Activated naive CD4-positive, alpha-beta T cell treated with Interleukin-2 at 50 U/mL for 16 hours (primary cell): ENCODE results near the gene SCNN1G.
"Not testable (repeated sequence)": the region's sequence is repeated elsewhere in the genome, so short reads cannot be mapped to it uniquely, and the experiment has no call there.

Source experiments
- DNase-seq: peaks from one replicate; pipeline ENCODE4 v3.0.0-alpha.2; 2020

Gene SCNN1G, protein sequence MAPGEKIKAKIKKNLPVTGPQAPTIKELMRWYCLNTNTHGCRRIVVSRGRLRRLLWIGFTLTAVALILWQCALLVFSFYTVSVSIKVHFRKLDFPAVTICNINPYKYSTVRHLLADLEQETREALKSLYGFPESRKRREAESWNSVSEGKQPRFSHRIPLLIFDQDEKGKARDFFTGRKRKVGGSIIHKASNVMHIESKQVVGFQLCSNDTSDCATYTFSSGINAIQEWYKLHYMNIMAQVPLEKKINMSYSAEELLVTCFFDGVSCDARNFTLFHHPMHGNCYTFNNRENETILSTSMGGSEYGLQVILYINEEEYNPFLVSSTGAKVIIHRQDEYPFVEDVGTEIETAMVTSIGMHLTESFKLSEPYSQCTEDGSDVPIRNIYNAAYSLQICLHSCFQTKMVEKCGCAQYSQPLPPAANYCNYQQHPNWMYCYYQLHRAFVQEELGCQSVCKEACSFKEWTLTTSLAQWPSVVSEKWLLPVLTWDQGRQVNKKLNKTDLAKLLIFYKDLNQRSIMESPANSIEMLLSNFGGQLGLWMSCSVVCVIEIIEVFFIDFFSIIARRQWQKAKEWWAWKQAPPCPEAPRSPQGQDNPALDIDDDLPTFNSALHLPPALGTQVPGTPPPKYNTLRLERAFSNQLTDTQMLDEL

GRCh38 chr16:23182679-23183542, at the start of gene SCNN1G:
Gene SCNN1G (plus strand): TSS chr16:23182745. CDS start chr16:23186272, 3,527 bp downstream.
- no peak for DNase-seq

DNA sequence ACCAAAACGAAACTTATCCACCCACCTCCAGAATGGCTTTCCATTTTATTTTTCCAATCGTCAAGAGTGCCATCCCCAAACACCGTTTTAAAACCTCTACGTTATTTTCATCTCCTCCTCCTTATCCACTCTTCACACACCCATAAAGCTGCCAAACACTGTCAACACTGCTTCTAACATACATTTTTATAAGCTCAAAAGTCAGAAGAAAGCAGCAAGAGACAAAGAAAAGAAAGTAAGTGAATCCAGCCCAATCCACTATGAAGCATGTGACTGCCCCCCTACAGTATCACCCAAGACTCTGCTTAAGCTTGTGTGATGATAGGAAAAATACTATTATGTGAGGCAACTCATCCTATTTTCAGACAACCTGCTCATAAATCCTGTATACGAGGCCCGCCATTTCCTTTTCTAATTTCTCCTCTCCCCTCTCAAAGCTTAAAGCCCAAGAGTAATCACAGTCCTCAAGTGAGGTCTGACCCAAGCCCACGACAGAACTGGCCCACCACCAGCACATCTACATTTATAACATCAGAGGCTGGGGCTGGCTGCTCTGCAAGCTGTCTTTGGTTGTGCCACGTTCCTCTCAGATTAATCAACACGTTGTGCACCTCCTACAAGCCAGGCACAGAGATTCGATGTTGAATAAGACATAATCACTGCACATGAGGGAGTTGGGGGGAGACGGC, 49.6 kb upstream of the SCNN1G start:
- no peak for DNase-seq

- DNase-seq, result no peak
Measured at GRCh38 chr16:23134274-23134673, 48.3 kb upstream of the SCNN1G start.

- no peak for DNase-seq
Measured at GRCh38 chr16:23137256-23137655, 45.3 kb upstream of the SCNN1G start.

GRCh38 chr16:23137818-23138217, 44.7 kb upstream of the SCNN1G start:
- DNase-seq, result no peak

GRCh38 chr16:23140107-23140506, 42.4 kb upstream of the SCNN1G start:
- DNase-seq, result no peak

DNA sequence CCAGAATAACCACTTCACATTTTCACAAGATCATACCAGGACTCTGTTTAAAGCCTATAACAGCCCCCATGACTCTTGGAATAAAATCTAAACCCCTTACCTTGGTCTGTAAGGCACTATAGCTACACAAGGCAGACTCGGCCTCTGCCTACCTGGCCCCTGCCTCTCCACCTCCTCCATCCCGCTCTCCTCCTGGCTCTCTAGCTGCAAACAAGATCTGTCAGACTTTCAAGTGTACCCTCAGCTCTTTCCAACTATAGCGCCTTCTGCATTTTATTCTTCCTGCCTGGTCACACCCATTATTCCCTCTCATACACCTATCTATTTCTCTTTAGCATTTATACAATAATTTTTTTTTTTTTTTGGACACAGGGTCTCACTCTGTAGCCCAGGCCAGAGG, 41.5 kb upstream of the SCNN1G start:
- no peak for DNase-seq

GRCh38 chr16:23141500-23141899, 41.0 kb upstream of the SCNN1G start:
- DNase-seq, result no peak

DNA sequence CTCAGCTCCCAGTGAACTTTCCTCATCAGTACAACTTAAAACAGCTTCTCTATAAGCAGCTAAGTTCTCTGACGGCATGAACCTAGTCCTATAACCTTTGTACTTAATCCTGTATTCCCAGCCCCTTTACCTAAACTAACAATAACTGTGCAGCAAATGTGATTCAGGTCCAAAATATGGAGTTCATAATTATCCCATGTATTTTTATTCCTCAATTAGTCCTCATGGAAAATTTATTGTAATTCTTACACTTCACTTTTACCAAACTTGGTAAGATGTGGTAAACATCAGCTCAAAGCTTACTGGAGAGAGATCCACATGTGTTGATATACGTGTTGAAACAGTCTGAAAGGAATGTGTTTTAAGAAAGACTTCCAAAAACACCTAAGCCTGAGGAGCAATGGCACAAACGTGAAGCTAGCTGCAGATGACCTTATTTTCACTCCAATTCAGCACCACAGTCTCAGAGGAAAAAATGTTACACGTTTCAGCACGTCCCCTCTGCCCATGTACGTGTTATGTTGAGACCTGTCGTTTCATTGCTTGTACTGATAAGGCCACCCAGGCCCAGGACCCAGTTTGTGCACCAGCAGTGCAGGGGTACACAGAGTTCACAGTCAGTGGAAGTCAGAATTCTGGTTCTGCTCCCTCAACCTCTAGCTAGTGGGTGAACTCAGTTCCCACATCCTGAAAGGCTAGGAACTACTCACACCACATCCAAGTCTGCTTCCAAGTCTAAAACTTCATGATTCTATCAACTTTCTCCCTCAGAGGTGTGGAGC, 40.4 kb upstream of the SCNN1G start:
- no peak for DNase-seq

DNA sequence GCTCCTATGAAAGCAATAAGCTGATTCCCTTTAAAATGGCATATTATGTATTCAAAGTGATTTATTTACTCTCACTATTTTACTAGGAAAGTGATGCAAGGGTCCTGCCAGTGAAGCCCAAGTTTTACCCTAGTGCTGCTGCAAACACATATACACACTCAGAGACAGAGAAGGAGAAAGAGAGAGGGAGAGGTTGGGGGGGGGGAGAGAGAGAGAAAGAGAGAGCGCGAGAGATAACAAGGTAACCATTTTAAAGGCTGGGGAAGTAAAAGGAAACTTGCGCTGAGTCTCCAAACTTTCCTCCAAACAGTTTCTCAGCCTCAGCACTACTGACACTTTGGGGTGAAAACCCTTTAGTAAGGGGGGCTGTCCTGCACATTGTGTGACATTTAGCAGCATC, 39.2 kb upstream of the SCNN1G start:
- no peak for DNase-seq

DNA sequence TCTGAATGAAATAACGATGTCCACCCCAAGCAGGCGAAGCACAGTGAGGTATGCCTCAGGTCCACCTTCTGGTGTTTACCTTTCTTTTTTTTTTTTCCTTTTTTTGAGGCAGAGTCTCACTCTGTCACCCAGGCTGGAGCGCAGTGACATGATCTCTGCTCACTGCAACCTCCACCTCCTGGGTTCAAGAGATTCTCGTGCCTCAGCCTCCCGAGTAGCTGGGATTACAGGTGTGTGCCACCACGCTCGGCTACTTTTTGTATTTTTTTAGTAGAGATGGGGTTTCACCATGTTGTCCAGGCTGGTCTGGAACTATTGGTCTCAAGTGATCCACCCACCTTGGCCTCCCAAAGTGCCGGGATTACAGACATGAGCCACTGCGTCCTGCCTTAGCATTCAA, 38.2 kb upstream of the SCNN1G start:
- DNase-seq, result not testable (repeated sequence)

DNA sequence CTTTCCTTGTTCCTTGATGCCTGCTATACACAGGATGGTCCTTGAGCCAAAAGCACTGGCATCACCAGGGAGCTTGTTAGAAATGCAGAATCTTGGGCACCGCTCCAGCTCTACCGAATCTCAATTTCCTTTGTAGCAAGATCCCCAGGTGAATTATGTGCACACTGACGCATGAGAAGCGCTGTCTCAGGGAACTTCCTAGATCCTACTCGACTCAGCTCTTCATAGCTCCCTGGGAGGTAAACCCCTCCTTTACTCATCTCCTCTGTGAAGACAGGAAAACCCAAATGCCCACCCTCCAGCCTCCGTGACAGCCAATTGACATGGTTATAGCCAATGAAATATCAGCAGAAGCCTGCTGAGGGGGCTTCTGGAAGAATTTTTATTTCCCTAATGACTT, 37.4 kb upstream of the SCNN1G start:
- no peak for DNase-seq

GRCh38 chr16:23145608-23146007, 36.9 kb upstream of the SCNN1G start:
- DNase-seq, result no peak

DNA sequence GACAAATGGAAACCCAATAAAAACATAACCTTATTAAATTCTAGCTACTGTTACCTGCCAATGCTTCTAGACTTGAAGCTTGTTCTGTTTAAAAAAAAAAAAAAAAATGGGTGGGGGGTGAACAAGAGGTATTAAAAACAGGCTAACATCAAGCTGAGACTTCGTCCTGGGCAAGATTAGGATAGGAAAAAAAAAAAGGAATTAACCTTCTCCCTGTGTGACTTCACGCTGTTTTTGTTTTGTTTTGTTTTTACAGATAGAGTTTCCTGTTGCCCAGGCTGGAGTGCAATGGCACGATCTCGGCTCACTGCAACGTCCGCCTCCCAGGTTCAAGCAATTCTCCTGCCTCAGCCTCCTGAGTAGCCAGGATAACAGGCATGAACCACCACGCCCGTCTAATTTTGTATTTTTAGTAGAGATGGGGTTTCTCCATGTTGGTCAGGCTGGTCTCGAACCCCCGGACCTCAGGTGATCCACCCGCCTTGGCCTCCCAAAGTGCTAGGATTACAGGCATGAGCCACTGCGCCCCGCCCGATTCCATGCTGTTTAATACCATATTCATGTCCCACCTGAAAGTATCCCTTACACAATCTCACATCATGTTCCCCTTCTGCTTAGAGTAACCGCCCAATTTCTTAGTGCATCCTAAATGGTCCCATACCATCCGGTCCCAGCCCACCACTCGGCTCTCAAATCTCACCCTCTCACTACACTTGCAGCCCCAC, 35.5 kb upstream of the SCNN1G start:
- DNase-seq, result no peak

DNA sequence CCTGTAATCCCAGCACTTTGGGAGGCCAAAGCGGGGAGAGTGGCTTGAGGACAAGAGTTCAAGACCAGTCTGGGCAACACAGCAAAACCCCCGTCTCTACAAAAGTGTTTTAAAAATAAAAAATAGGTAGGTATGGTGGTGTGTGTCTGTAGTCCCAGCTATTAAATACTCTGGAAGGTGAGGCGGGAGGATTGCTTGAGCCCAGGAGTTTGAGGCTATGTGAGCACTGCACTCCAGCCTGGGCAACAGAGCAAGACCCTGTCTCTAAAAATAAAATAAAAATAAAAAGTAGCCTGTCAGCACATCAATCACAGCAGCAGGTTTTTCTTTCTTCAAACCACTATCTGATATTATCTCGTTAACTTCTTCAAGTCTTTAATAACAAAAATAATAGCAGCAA, 34.9 kb upstream of the SCNN1G start:
- DNase-seq, result no peak

DNA sequence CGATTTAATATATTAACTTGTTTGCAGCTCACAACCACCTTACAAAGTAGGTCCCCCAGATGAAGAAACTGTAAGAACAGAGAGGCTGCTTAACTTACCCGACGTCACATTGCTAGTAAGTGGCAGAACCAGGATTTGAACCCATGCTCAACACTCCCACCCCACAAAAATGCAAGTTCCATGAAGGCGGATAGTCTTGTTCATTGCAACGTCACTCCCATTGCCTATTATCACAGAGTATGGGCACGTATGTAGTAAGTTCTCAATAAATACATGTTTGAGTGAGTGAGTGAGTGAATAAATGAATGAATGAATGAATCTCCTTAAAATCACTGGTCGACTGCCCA, 34.4 kb upstream of the SCNN1G start:
- DNase-seq, result no peak

- peak; percentile 67 for DNase-seq
Measured at GRCh38 chr16:23148513-23149266, 33.9 kb upstream of the SCNN1G start.

GRCh38 chr16:23149267-23149992, 33.1 kb upstream of the SCNN1G start, which contains the start of gene USP31:
Gene USP31 (minus strand): TSS chr16:23149452. CDS start chr16:23149270, 182 bp downstream.
- peak; percentile 91 for DNase-seq

DNA sequence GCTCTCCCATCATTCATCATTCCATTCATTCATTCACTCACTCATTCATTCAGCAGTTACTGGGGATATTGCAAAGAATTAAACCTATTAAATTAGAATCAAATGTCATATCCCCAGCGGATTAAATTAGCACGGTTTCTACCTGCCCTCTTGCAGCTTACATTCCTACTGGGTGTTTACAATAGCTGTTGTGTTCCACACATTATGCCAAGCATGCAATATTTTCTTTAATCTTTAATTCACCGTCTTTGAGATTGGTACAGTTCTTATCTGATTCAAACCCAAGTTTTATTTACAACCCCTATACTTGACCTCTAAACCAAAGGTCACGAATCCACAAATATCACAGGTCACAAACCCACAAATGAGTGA, 32.6 kb upstream of the SCNN1G start:
- DNase-seq, result no peak
